GM23338 (cell line): ENCODE results near the gene TTYH3.

Experiments used
- CTCF ChIP-seq, 2 experiments: fragments of 200-600 bp in 1 of 2; sonication (generic) in 1 of 2; conservative IDR thresholded peaks; 2 replicates each; pipeline versions ENCODE4 v1.5.1 to v1.6.1; 2016 to 2017; ENCODE audit warnings: antibody characterized with exemption in 2 of 2, low read depth in 2 of 2, mild to moderate bottlenecking in 2 of 2, moderate library complexity in 1 of 2
- EZH2 ChIP-seq: fragments of 200-600 bp; sonication (generic); IDR thresholded peaks from one replicate; pipeline ENCODE4 v1.8.0; 2017; ENCODE audit warnings: antibody characterized with exemption, mild to moderate bottlenecking, low read depth; ENCODE audit not compliant: unreplicated experiment

GRCh38 chr7:2617325-2617905 is 14.4 kb upstream of the TTYH3 start:
- TF ChIP-seq EZH2 (no peak), CTCF (conservative IDR thresholded peaks at IDR 0.05; ENCODE audit: low read depth in 2 of 2) (no peak)
